GM21528 (cell line): ENCODE data around the gene PTHLH.

Source experiments
- ATAC-seq: cut with Tn5 transposase; IDR thresholded peaks from one replicate; pipeline ENCODE4 v1.9.1; 2021; ENCODE audit warnings: mild to moderate bottlenecking, moderate library complexity; ENCODE audit not compliant: unreplicated experiment, low FRiP score

Gene PTHLH

GRCh38 chr12:27946421-27946820, 26.1 kb downstream of the PTHLH start:
- no peak for ATAC-seq

DNA sequence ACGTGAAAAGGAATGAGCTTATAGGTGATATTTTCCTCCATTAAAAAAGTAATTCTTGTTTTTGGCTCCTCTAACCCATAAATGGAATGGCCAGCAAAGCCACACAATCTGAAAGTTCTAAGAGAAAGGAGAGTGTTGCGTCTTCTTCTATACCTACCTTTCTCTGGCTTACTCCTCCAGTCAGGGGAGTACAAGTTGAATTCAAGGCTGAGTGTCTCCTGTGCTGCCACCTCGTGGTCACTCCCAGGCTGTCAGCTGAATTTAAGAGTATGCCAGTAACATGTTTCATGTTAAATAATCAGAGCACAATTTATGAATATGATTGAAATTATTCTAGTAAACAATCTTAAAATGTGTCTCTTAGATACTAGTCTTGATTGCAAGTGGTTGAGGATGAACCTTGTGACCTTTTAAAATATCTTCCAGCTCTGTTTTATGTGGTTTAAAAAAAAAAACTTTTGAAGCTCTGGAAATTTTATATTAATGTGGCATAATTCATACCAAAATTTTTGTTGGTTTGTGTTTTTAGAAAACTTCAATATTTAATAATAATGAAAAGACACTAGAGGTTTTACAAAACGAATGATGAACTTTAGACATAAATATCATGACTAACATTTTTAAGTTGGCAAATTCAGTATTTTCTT, 31.7 kb downstream of the PTHLH start:
- peak; percentile 96 for ATAC-seq

DNA sequence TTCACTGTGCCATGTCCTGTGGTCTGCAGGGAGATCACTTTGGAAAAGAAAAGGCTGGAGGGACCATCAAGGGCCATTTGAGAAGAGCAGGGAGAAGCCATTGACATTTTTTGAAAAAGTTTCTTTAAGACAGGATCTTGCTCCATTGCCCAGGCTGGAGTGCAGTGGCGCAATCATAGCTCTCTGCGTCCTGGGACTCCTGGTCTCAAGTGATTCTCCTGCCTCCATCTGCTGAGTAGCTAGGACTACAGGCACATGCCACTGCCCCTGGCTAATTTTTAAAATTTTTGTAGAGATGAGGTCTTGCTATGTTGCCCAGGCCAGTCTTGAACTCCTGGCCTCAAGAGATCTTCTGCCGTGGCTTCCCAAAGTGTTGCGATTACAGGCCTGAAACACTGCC, 32.3 kb downstream of the PTHLH start:
- ATAC-seq, result no peak

DNA sequence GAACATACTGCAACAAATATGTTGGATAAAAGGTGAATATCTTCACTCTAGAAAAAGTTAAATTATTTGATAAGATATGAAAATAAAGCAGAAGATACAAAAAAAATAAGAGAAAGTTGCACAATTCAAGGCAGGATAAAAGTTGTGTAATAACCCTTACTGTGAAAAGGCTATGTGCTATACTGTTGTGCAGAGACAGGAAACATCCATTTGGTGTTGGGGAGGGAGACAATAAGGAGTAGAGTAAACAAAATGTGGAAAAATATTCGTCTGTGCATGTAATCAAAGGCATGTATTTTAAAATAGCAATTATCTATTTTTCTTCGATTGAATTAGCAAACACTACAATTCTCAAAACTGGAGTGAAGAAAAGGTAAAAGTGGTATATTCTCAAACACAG, 34.8 kb downstream of the PTHLH start:
- ATAC-seq, result no peak

- ATAC-seq, result no peak
These were observed 36.3 kb downstream of the PTHLH start for GRCh38 chr12:27936196-27936595.

DNA sequence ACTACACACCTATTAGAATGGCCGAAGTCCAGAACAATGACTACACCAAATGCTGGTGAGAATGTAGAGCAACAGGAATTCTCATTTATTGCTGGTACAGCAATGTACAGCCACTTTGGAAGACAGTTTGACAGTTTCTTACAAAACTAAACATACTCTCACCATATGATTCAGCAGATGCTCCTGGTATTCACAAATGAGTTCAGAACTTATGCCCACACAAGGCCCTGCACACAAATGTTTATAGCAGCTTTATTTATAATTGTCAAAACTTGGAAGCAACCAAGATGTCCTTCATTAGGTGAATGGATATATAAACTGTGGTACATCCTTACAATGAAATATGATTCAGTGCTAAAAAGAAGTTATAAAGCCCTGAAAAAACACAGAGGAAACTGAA, 38.3 kb downstream of the PTHLH start:
- ATAC-seq, result no peak

DNA sequence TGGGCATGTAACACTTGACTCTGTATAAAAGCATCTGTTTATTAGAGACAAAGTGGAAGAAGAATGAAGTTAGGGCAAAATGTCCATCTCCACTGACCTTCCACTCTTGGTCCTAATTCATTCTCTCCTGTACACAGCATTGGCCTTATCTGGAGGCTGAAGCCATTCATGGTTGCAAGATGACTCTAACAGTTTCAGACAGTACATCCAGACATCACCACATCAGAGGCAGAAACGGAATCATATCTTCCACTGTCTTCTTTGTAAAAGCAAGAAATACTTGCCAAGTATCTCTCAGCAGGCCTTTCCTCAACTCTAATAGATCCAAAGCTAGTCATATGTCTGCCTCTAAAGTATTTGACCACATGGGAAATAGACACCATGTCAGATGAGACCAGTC, 41.1 kb downstream of the PTHLH start:
- no peak for ATAC-seq

GRCh38 chr12:27927347-27927746, 45.2 kb downstream of the PTHLH start:
- no peak for ATAC-seq

DNA sequence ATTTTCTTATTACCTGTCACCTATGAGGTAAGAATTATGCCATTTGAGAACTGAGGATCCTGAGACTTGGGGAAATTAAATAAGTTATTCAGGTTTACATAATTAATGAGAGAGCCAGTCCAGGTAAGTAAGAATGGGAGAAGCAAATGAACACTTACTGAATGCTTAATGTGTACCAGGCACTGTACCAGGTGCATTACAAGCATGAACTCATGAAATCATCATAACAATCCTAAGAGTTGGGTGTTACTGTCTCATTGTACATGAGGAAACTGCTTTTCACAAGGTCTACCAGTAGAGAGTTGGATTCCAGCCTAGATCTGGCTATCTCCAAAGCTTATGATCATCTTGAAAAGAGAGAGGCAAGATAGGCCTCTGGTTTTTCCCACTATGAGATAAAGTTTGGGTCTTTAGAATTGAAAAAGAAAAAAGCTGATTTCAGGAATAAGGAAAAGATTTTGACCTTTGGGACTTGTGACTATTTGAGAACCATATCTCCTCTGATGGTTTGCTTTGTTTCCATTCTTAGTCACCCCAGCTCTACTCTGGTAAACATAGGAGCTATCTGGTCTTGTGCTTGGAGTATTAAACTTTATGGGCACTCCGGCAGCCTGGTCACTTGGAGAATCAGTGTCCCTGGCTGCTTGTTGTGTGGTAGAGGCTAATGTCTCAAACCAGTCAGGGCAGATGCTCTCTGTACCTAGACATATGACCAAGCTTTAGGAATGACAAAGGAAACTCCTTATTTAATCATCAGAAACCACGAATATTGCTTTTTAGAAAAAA, 48.0 kb downstream of the PTHLH start:
- ATAC-seq, result no peak

DNA sequence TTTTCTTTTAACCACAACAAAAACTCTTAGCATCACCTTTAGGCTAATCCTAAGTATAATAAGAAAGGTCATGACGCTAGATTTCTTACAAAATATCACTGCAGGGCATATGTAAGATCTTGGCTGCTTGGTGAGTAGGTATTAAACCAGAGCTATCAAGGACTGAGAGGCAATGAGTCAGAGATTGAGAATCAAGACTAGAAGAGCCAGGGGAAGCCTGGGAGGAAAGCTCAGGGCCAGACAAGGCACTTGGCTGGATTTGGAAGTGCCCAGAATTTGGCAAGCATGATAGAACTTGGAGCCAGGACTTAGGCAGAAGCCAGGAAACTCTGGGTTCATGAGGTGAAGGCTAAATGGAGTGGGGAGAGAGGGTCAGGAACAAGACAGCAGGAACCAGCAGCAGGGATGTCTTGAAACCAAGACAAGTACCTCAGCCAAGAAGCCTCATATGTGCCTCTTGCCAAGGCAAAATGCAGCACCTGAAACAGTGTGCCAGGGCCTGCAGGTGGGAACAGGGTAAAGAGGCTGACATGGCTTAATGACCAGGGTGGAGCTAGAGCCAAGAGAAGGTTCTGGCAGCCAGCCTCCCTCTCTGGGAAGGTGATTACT, 49.9 kb downstream of the PTHLH start:
- no peak for ATAC-seq

DNA sequence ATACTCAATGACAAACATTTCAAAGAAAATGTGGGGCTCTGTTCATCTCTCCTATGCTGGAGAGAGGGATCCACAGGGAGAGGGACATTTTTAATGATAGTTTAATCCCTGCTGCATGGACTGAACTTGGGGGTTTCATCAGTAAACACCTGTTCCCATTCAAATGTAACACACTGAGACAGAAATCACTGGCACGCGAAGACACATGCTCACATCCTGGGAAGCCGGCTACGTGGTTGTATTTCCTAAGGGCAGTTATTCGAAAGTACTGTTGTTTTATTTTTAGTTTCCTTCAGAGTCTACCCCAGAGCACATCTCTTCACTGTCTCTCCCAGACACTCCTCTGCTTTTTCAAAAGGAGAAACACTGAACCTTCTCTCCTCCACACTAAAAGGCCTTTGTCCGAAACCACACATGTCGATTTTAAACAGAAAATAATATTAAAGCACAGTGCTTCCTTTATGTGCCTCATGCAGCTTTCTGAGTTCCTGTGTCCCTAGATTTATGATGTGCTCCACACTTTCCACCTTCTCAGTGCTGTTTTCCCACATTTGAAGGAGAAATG, 52.8 kb downstream of the PTHLH start:
- no peak for ATAC-seq

DNA sequence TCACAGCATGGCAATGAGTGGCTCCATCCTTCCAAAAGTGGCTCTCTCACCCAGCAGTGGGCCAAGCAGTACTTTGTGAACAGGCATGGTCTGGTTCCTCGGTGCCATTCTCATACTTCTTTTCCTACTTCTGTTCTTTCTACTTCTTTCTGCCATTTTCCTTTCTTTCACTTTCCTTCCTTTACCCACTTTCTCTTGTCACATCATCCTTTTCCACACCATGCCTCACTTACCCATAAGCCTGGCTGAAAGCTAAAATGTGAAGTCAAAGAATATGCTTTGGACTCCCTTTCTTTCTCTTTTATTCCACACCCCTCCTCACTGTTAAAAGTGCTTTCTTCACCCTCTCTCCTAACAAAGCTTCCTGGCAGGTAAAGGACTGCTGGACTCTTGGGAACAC, 57.0 kb downstream of the PTHLH start:
- no peak for ATAC-seq

DNA sequence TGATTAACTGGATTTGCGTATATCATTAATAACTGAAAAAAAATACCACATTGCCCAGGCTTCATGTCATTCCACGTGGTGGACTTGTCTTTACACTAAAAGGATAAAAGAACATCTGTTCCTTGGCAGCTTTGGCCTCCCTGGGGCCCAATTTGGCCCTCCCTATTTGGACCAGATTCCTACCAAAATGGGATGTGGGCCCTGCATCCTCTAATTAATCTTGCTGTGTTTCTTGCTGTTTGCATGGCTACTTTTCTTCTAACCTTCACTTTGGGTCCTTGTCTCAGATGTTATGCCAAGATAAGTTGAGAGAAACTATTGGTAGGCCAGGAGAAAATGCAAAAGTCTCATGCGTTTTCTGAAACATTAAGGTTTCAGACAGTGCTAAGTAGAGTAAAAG, 57.5 kb downstream of the PTHLH start:
- no peak for ATAC-seq

GRCh38 chr12:27913999-27914614, 58.4 kb downstream of the PTHLH start:
- ATAC-seq, result no peak

DNA sequence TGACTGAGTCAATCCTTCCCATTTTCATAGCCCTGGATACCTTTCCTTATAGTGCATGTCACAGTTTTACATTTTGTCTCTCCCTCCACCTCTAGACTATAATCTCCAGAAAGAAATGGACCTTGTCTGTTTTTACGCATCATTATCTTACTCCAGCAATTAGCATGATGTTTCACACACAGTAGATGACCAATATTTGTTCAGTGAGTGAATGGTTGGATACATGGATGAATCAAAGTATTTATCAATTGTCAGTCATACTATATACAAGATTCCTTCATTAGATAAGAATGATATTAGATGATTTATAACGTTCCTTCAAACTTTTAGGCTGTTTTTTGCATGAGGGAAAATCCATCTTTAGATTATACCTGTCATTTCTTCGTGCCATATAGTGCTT, 61.1 kb downstream of the PTHLH start:
- no peak for ATAC-seq
